T-helper 2 cell treated with Interferon-gamma antibody and Interleukin-4, amounts not matched to agents 5 μg/mL and 100 μg/mL, for 36 hours (primary cell): ENCODE data around the gene ORC2.
A peak's percentile ranks its signal among the peaks of the same experiment; 100 is the strongest.
"Not testable (repeated sequence)": the region's sequence is repeated elsewhere in the genome, so short reads cannot be mapped to it uniquely, and the experiment has no call there.

Experiments
- DNase-seq: peaks from one replicate; pipeline ENCODE4 v3.0.0; 2021; ENCODE audit warnings: low spot score
- H3K27ac Mint-ChIP-seq: one replicate; pipeline ENCODE4 v1.8.0; 2021; ENCODE audit warnings: mild to moderate bottlenecking, mixed read lengths
- H3K27me3 Mint-ChIP-seq: one replicate; pipeline ENCODE4 v1.8.0; 2021; ENCODE audit warnings: low read depth, mixed read lengths
- H3K36me3 Mint-ChIP-seq: one replicate; pipeline ENCODE4 v1.8.0; 2021; ENCODE audit warnings: low read depth, mixed read lengths
- H3K4me1 Mint-ChIP-seq: one replicate; pipeline ENCODE4 v1.8.0; 2021; ENCODE audit warnings: low read depth, mixed read lengths
- H3K4me3 Mint-ChIP-seq: one replicate; pipeline ENCODE4 v1.8.0; 2022; ENCODE audit warnings: mild to moderate bottlenecking, moderate library complexity, mixed read lengths
- H3K9me3 Mint-ChIP-seq: one replicate; pipeline ENCODE4 v1.8.0; 2021; ENCODE audit warnings: mixed read lengths

The ORC2 gene

DNA sequence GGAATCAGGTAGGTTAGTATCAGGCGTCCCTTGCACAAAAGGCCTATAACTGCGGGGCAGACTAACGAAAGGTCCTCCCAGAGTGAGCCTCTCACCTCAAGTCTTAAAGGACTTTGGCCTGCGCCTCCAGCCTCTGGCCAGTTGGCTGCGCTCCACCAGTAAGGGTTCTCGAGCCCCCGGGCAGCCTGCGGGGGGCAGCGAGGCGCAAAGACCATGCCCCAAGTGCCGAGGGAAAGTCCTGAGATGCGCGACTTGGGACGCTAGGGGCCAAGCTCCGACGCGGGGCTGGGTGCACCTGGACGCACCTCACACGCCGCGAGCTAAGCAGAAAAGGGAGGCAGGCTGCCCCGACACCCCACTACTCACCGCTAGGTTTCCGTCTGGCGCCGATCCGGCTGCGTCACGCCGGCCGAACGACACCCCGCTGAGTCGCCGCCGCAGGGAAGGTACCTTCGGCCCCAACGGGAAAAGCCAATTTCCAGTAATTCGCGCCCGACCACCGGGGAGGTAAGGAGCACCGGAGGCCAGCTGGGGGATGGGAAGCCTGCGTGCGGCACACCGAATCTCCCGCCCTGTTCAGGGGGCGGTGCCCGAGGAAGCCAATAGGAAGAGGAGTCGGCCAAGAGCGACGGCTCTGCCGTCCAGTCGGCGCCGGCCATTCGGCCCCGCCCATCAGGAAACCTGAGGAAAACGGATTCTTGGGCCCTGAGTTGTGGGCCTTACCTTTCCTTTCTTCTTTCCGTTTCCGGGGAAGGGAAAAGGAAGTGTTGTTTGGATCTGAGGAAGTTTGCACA, at the start of gene ORC2:
Gene ORC2, minus strand, starts transcription at position 537 of the 794 bp plus-strand sequence. CDS start 5,537 bp downstream, outside the sequence.
- peaks cover 24% of the 10 kb centered on the region for H3K36me3 Mint-ChIP-seq
- H3K4me1 Mint-ChIP-seq, result peaks cover 50% of the 10 kb centered on the region
- peak within 1 kb of the TSS; percentile 93 for H3K27ac Mint-ChIP-seq
- no peaks in the 10 kb centered on the region for H3K27me3 Mint-ChIP-seq
- peak within 1 kb of the TSS; percentile 95 for H3K4me3 Mint-ChIP-seq
- H3K9me3 Mint-ChIP-seq, result no peaks in the 10 kb centered on the region
- DNase-seq, result peak; percentile 92

DNA sequence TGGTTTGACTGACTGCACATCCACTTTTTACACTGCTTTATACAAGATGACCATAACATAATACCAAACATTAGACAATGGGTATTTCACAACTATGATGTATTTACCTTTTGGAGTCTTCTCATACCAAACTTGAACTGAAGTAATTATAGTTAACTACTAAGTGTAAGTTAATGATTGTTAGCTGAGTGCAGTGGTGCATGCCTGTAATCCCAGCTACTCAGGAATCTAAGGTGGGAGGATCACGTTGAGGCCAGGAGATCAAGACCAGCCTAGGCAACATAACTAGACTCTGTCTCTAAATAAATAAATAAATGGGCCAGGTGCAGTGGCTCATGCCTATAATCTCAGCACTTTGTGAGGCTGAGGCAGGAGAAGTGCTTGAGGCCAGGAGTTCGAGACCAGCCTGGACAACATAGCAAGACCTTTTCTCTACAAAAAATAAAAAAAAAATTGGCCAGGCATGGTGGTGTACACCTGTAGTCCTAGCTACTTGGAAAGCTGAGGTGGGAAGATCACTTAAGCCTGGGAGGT, 44.9 kb upstream of the ORC2 start:
- Mint-ChIP-seq H3K4me3 (no peak overlapping the region), H3K27me3 (no peaks in the 10 kb centered on the region), H3K4me1 (no peaks in the 10 kb centered on the region), H3K9me3 (no peaks in the 10 kb centered on the region), H3K27ac (no peak overlapping the region), H3K36me3 (peaks cover 12% of the 10 kb centered on the region)
- no peak for DNase-seq

DNA sequence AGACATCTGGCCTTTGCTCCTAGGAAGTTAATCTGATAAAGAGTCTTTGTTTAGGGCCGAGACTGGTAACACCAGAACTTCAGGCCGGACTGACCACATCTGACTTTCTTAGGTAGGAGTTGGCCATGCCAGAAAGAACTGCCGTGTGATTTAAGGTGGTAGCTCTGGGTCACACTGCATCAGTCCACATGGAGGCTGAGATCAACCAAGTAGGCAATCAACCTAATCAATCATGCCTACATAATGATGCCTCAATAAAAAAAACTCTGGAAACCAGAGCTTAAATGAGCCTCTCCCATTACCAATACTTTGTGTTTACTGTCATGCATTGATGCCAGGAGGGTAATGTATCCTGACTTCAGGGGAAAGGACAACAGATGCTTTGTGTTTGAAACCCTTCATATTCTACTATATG, 44.1 kb upstream of the ORC2 start:
- no peaks in the 10 kb centered on the region for H3K4me1 Mint-ChIP-seq
- H3K9me3 Mint-ChIP-seq, result no peaks in the 10 kb centered on the region
- H3K36me3 Mint-ChIP-seq, result peaks cover 10% of the 10 kb centered on the region
- no peak for DNase-seq
- no peaks in the 10 kb centered on the region for H3K27me3 Mint-ChIP-seq
- H3K4me3 Mint-ChIP-seq, result no peak overlapping the region
- H3K27ac Mint-ChIP-seq, result no peak overlapping the region

DNA sequence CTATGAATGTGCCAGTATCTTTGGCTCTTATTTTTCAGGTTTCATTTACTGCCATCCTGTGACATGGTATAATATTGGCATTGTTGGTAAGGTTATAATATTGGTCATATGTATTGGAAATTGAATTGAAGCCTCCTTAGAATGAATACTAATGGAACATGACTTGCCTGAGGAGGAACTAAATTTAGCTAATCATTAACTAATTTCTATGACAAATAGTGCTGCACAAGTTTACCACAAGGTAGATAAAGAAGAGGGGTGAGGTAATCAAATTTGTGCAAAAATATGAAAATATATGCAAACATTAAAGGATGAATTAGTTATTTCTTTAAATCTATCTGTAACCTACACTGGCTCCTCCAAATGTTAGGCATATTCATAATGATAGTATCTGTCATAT, 43.2 kb upstream of the ORC2 start:
- H3K36me3 Mint-ChIP-seq, result peaks cover 10% of the 10 kb centered on the region
- H3K27me3 Mint-ChIP-seq, result no peaks in the 10 kb centered on the region
- no peak overlapping the region for H3K27ac Mint-ChIP-seq
- H3K4me1 Mint-ChIP-seq, result no peaks in the 10 kb centered on the region
- no peaks in the 10 kb centered on the region for H3K9me3 Mint-ChIP-seq
- no peak for DNase-seq
- H3K4me3 Mint-ChIP-seq, result no peak overlapping the region

DNA sequence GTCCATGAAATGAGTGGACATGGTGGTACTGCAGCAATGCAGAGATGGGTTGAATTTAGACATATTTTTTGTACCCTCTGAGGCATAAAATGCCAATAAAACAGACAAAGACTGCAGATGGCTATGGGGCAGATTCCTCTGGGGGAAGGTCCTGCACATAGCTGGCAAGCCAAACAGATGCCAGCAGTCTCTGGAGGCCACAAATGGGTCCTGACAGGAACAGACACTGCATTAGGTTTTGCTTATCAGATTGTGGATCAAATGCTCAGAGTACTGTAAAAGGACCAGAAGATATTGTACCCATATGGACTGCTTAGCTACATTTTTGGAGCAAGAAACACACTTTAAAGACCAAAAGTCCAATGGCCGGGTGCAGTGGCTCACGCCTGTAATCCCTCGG, 40.9 kb upstream of the ORC2 start:
- DNase-seq, result no peak
- Mint-ChIP-seq H3K9me3 (no peaks in the 10 kb centered on the region), H3K27ac (no peak overlapping the region), H3K4me3 (no peak overlapping the region), H3K36me3 (peaks cover 10% of the 10 kb centered on the region), H3K27me3 (no peaks in the 10 kb centered on the region), H3K4me1 (no peaks in the 10 kb centered on the region)

DNA sequence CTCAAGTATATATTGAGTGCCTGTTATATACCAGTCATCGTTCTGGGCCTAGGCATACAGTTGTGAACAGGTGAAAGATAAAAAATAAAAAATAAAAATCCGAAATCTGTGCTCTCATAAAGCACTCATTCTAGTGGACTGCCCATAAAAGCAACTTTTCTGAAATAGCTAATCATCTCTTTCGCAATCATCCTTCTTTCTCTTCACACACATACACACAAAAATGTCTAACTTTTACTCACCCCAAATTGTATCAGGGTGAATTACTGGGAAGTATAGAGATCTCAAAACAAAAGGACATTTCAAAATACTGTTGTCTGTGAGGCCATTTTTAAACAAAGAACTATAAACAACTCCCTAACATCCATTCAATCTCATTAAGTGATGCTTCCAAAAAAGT, 29.6 kb upstream of the ORC2 start:
- Mint-ChIP-seq H3K4me1 (no peaks in the 10 kb centered on the region), H3K4me3 (no peak overlapping the region), H3K27ac (no peak overlapping the region), H3K27me3 (no peaks in the 10 kb centered on the region), H3K9me3 (no peaks in the 10 kb centered on the region), H3K36me3 (peaks cover 33% of the 10 kb centered on the region)
- DNase-seq, result no peak

DNA sequence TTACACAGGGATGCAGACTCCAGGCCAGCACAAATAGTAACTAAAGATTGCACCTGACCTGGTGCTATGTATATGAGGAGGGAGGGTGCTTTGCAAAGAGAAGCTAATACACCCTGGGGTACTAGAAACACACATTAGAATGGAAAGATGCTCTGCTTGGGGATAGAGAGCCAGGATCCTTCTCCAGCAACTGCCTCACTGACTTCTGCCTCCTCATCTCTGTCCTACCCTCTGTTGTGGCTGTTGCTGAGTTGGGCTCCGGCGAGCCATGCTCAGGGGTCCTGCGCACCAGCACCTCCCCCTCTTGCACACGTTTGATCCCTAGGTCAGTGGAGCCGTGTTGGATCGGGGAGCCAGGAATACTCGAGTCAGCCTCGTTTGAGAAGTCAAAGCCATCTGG, 23.7 kb upstream of the ORC2 start:
- Mint-ChIP-seq H3K4me3 (no peak overlapping the region), H3K9me3 (no peaks in the 10 kb centered on the region), H3K27ac (no peak overlapping the region), H3K4me1 (no peaks in the 10 kb centered on the region), H3K36me3 (peaks cover 30% of the 10 kb centered on the region), H3K27me3 (no peaks in the 10 kb centered on the region)
- no peak for DNase-seq

DNA sequence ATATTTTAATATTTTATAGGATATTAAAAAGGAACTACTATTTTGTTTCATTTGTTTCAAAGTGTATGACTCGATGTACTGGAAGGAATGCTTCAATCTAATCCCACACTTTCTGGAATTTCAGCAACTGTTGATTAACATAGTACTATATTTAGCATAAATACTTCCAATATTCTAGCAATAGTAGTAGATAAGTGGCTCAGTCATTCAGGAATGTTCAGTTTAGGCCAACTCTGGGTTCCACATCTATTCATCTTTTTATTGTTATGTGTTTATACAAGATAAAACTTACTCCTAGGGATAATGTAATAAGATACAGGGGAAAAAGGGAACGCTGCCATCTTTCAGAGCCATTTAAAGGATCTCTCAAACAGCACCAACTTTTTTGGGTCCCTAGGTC, 22.3 kb upstream of the ORC2 start:
- DNase-seq, result no peak
- H3K27ac Mint-ChIP-seq, result no peak overlapping the region
- H3K4me3 Mint-ChIP-seq, result no peak overlapping the region
- peaks cover 28% of the 10 kb centered on the region for H3K36me3 Mint-ChIP-seq
- H3K9me3 Mint-ChIP-seq, result no peaks in the 10 kb centered on the region
- no peaks in the 10 kb centered on the region for H3K4me1 Mint-ChIP-seq
- no peaks in the 10 kb centered on the region for H3K27me3 Mint-ChIP-seq

DNA sequence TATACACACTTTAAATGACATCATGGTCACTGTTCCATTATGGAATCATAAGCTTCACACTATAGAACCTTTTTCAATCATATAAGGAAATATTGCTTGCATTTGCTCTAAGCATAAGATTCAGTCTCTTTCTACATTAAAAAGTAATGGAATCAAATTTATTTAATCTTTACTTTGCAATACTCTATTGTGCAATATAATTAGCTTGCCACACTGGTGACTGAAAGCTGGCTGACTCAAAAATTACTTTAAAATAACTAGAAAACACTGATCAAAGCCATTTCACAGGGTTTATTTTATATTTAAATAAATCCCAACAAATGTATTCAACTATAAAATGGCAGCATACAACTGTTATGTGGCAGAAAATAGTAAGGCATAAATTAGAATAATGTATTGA, 13.2 kb upstream of the ORC2 start:
- Mint-ChIP-seq H3K27ac (no peak overlapping the region), H3K9me3 (no peaks in the 10 kb centered on the region), H3K27me3 (no peaks in the 10 kb centered on the region), H3K4me3 (no peak overlapping the region), H3K4me1 (no peaks in the 10 kb centered on the region), H3K36me3 (peaks cover 13% of the 10 kb centered on the region)
- no peak for DNase-seq

DNA sequence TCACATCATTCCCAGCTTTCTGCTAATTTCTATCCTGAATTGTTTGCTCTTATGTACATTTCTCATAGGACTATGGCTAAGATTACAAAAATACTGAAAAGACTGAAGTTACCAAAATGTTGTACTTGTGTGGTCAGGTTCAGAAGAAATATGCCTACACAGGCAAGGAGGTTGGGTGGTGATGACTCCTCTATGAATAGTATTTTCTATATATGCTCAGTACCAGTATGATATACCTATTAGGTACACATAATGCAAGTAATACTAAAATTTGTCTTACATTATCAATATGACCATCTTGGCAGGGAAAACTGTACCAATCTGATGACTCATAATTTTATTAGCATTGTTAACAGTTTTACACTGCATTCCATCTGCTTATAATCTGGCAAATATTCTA, 12.2 kb upstream of the ORC2 start:
- Mint-ChIP-seq H3K27me3 (no peaks in the 10 kb centered on the region), H3K9me3 (no peaks in the 10 kb centered on the region), H3K4me3 (no peak overlapping the region), H3K36me3 (peaks cover 7% of the 10 kb centered on the region), H3K27ac (no peak overlapping the region), H3K4me1 (no peaks in the 10 kb centered on the region)
- no peak for DNase-seq

DNA sequence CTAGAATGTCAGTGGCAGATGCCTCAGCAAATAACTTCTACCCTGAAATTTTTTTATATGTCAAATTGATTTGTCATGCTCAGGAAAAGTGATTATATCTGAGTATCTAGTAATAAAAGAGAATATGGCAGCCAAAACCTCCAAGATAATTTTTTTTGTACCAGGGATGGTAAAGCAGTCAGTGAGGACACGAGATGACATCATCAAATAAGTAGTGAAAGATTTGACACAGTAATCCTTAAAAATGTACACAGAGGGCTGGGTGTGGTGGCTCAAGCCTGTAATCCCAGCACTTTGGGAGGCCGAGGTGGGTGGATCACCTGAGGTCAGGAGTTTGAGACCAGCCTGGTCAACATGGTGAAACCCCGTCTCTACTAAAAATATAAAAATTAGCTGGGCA, 6.6 kb upstream of the ORC2 start:
- not testable (repeated sequence) for DNase-seq, H3K27me3 Mint-ChIP-seq, H3K9me3 Mint-ChIP-seq, H3K4me3 Mint-ChIP-seq, H3K36me3 Mint-ChIP-seq, H3K27ac Mint-ChIP-seq
- peaks cover 16% of the 10 kb centered on the region for H3K4me1 Mint-ChIP-seq

DNA sequence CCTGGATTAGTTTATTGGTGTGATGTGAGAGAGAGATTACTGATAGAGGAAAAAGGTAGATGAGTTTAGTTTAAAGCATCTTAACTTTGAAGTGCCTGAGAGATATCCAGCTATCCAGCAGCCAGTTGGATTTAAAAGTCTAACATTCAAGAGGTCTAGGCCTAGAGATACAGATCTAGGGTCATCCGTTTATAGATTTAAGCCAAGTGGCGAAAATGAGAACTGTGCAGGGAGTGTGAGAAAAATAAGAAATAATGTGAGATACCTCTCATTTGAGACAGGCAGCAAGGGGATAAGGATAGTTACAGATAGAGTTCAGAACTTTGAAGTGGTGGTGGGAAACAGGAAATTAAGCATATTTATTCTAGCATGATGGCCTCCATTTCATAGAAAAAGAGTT, 5.3 kb upstream of the ORC2 start:
- H3K4me3 Mint-ChIP-seq, result no peak overlapping the region
- H3K4me1 Mint-ChIP-seq, result peaks cover 26% of the 10 kb centered on the region
- H3K36me3 Mint-ChIP-seq, result peaks cover 4% of the 10 kb centered on the region
- no peaks in the 10 kb centered on the region for H3K27me3 Mint-ChIP-seq
- no peaks in the 10 kb centered on the region for H3K9me3 Mint-ChIP-seq
- DNase-seq, result no peak
- H3K27ac Mint-ChIP-seq, result peak overlapping the region; percentile 13

DNA sequence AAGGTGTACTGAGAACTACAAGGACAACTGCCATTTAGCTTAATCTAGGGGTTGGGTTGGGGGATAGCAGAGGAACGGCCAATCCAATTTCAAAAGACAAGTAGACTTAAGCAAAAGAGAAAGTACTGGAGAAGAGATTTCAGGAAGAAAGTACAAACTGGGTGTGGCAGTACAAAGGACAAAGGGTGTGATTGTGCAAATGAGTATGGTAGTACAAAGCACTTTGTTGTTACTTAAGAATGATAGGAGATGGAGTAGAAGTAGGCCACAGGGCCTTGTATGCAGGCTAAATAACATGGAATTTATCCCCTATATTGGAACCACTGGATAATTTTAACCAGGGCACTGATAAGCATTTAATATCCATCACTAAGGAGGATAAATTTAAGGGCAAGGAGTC, 4.7 kb upstream of the ORC2 start:
- H3K4me1 Mint-ChIP-seq, result peaks cover 27% of the 10 kb centered on the region
- H3K36me3 Mint-ChIP-seq, result peaks cover 5% of the 10 kb centered on the region
- H3K27ac Mint-ChIP-seq, result peak overlapping the region; percentile 13
- no peak for DNase-seq
- H3K27me3 Mint-ChIP-seq, result no peaks in the 10 kb centered on the region
- no peaks in the 10 kb centered on the region for H3K9me3 Mint-ChIP-seq
- no peak overlapping the region for H3K4me3 Mint-ChIP-seq

DNA sequence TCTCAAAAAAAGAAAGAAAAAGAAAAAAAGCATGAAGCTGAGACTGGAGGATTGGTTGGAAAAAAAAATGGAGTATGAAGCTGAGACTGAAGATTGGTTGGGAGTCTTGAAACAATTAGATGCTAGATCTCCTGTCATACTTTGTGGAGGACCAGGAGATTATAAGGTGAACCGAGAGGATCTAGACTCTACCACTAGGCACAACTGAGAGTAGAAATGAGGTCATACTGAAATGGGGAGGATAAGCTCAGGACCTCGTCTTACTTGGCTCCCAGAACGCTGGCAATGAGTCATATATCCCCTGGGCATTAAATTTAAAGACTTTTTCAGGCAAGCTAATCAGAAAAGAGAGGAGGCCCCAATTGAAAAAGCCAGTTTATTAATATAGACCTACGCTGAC, 3.3 kb upstream of the ORC2 start:
- H3K27me3 Mint-ChIP-seq, result no peaks in the 10 kb centered on the region
- no peaks in the 10 kb centered on the region for H3K9me3 Mint-ChIP-seq
- H3K4me1 Mint-ChIP-seq, result peaks cover 40% of the 10 kb centered on the region
- H3K4me3 Mint-ChIP-seq, result no peak overlapping the region
- H3K27ac Mint-ChIP-seq, result no peak overlapping the region
- DNase-seq, result no peak
- peaks cover 10% of the 10 kb centered on the region for H3K36me3 Mint-ChIP-seq

DNA sequence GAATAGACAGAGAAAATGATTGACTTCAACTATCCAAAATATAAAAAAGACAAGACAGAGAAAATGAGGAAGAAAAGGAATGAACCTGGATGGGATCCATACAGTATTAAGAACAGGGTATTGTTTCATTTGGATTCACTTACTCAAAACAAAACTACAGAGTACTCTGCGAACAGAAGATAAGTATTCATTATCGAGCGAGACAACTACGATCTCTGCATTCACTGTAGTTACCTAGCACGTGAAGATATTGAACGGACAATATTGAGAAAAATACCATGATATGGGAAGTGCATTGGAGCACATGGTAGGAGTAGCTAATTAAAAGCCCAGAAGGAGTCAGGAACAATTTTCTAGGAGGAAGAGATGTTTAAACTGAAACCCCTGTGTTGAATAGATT, 1.0 kb upstream of the ORC2 start:
- Mint-ChIP-seq H3K27ac (peak overlapping the region; percentile 93), H3K27me3 (no peaks in the 10 kb centered on the region), H3K4me3 (peak overlapping the region; percentile 95), H3K4me1 (peaks cover 47% of the 10 kb centered on the region), H3K36me3 (peaks cover 13% of the 10 kb centered on the region), H3K9me3 (no peaks in the 10 kb centered on the region)
- no peak for DNase-seq
